OCI-LY7 (cell line): Measurements from ENCODE around the gene DDX56. TPM values are rescaled to one million over a fixed set of nuclear protein-coding genes. Genes with fewer than 3 reads are reported as not detected.
A peak's percentile ranks its signal among the peaks of the same experiment; 100 is the strongest.

Source experiments
- Bru-seq: library from RNA; stranded (reverse); fragments of 400-500 nt; gene quantifications from one replicate; lab custom pipeline; 2021; lab: Mats Ljungman, UMichigan
- BruChase-seq, 2 experiments: library from RNA; stranded (reverse); fragments of 400-500 nt; gene quantifications; one replicate each; lab custom pipeline; 2021; lab: Mats Ljungman, UMichigan
- BruUV-seq: library from RNA; stranded (reverse); fragments of 400-500 nt; replicated peaks from 2 replicates; lab custom pipeline; 2021; lab: Mats Ljungman, UMichigan
- CTCF ChIA-PET: fragments of 300-600 bp; sonication (Branson Sonifier 250); formaldehyde crosslinking; loops from one replicate; lab custom pipeline; 2022; ENCODE audit warnings: antibody characterized with exemption; ENCODE audit not compliant: unreplicated experiment; lab: Charles Lee
- POLR2A ChIA-PET: fragments of 300-600 bp; sonication (Branson Sonifier 250); formaldehyde crosslinking; loops from one replicate; lab custom pipeline; 2022; ENCODE audit warnings: antibody characterized with exemption; lab: Charles Lee
- DNase-seq: peaks from one replicate; pipeline ENCODE4 v3.0.0-alpha.2; 2015; ENCODE audit warnings: low spot score
- H2AFZ ChIP-seq: fragments of 200-600 bp; sonication (generic), shearing (Covaris generic); 2 replicates; pipeline ENCODE4 v1.6.1; 2014; ENCODE audit warnings: mild to moderate bottlenecking, antibody characterized with exemption, low read length, moderate library complexity
- H3K27ac ChIP-seq: fragments of 200-600 bp; sonication (generic); 2 replicates; pipeline ENCODE4 v1.5.1; 2014; ENCODE audit warnings: mixed run types, low read depth, mild to moderate bottlenecking, moderate library complexity, low read length, inconsistent platforms; ENCODE audit not compliant: poor library complexity, severe bottlenecking
- H3K36me3 ChIP-seq: fragments of 200-600 bp; sonication (generic); 2 replicates; pipeline ENCODE4 v1.6.1; 2014; ENCODE audit warnings: mild to moderate bottlenecking, antibody characterized with exemption, low read length, moderate library complexity, mixed read lengths; ENCODE audit not compliant: insufficient read depth
- H3K4me1 ChIP-seq: fragments of 200-600 bp; sonication (generic); 2 replicates; pipeline ENCODE4 v1.5.1; 2014; ENCODE audit warnings: mild to moderate bottlenecking, low read length; ENCODE audit not compliant: insufficient read depth, poor library complexity, severe bottlenecking
- H3K4me2 ChIP-seq: fragments of 200-600 bp; sonication (generic); 2 replicates; pipeline ENCODE4 v1.6.1; 2014; ENCODE audit warnings: mild to moderate bottlenecking, low read length
- H3K4me3 ChIP-seq: fragments of 200-600 bp; sonication (generic); 2 replicates; pipeline ENCODE4 v1.5.1; 2014; ENCODE audit warnings: mild to moderate bottlenecking, low read depth, low read length; ENCODE audit not compliant: poor library complexity, severe bottlenecking
- H3K79me2 ChIP-seq: fragments of 200-600 bp; sonication (generic); 2 replicates; pipeline ENCODE4 v1.6.1; 2016; ENCODE audit warnings: low read depth, mild to moderate bottlenecking, low read length, moderate library complexity, mixed read lengths; ENCODE audit not compliant: insufficient read depth
- H3K9me2 ChIP-seq: fragments of 200-600 bp; sonication (generic); 2 replicates; pipeline ENCODE4 v1.6.1; 2016; ENCODE audit warnings: mild to moderate bottlenecking, low read length, mixed read lengths; ENCODE audit not compliant: insufficient read depth
- H3K9me3 ChIP-seq: fragments of 200-600 bp; sonication (generic); 2 replicates; pipeline ENCODE4 v1.6.1; 2014; ENCODE audit warnings: mild to moderate bottlenecking, mixed run types, low read length, mixed read lengths
- H4K20me1 ChIP-seq: fragments of 200-600 bp; sonication (generic); 2 replicates; pipeline ENCODE4 v1.6.1; 2014; ENCODE audit warnings: mild to moderate bottlenecking, antibody characterized with exemption, low read length, moderate library complexity, mixed read lengths; ENCODE audit not compliant: insufficient read depth
- CTCF ChIP-seq: fragments of 200-600 bp; sonication (generic); conservative IDR thresholded peaks from 2 replicates; pipeline ENCODE4 v1.5.1; 2014; ENCODE audit warnings: mild to moderate bottlenecking, antibody characterized with exemption, low read length, moderate library complexity, mixed read lengths
- EZH2phosphoT487 ChIP-seq: fragments of 200-600 bp; sonication (generic); IDR thresholded peaks from 2 replicates; pipeline ENCODE4 v1.6.1; 2018; ENCODE audit warnings: low read depth, borderline replicate concordance, mild to moderate bottlenecking, mixed run types, antibody characterized with exemption, low read length, moderate library complexity, mixed read lengths
- intact Hi-C: fragments of 100-400 bp; cut with micrococcal nuclease; formaldehyde crosslinking; loops from one replicate; pipeline ENCODE4 v1.10.0; 2022; ENCODE audit not compliant: unreplicated experiment
- long read RNA-seq: library from polyadenylated mRNA; stranded (forward); transcript quantifications from one replicate; pipeline ENCODE4 v2.0.0, GENCODE V29; 2022
- total RNA-seq, 2 experiments: library from RNA; depleted of rRNA in 1 of 2; stranded (reverse); fragments of >200 nt in 1 of 2; shearing (Covaris generic) in 1 of 2; gene quantifications; 2 replicates each; pipeline ENCODE4 v1.2.3, GENCODE V29; 2014 to 2022

DDX56 gene
- total RNA-seq (2014; rRNA removed; shearing (Covaris generic)): 69.2 and 89.2 TPM in 2 replicates
- 78.6 and 95.4 TPM in 2 replicates for total RNA-seq (2022)
- Bru-seq, nascent RNA: percentile 82 among the genes with signal in this experiment
- percentile 93 among the genes with signal in this experiment for BruChase-seq, experiment 1, labeled RNA remaining after a 6-hour chase
- percentile 92 among the genes with signal in this experiment for BruChase-seq, experiment 2, labeled RNA remaining after a 2-hour chase
- long read RNA-seq, transcript DDX56-206 (14 exons, 1,853 nt): minor isoform, 6 of 148 reads
- long read RNA-seq, transcript DDX56-201 (14 exons, 2,336 nt): major isoform, 104 of 148 reads
- long read RNA-seq, partial matches to known transcripts: 5 of 148 reads
- long read RNA-seq, other reads (novel, unspliced or antisense): 28 of 148 reads

GRCh38 chr7:44573464-44574286 is at the start of gene DDX56:
DDX56 (minus strand) TSS chr7:44573908; CDS start chr7:44573895, 13 bp downstream.
- ChIA-PET POLR2A (interaction anchor here (0.6 to 2.6 kb wide), 13 partner anchors 8 to 232 kb away, joined by 3 to 16 read pairs (median 4); partner anchors contain the start of genes NUDCD3 and TMED4), CTCF (interaction anchor here (0.6 kb wide), 1 partner anchor 35 kb away, joined by 3 read pairs; no protein-coding TSS in a partner anchor)
- H3K79me2 ChIP-seq: peaks cover 26% of the 10 kb centered on the region
- H3K27ac ChIP-seq: peak within 1 kb of the TSS; percentile 46
- intact Hi-C loops: no loop called here
- H3K4me1 ChIP-seq: peaks cover 22% of the 10 kb centered on the region
- H3K9me3 ChIP-seq: no peaks in the 10 kb centered on the region
- H2AFZ ChIP-seq: peak within 1 kb of the TSS; percentile 39; the same call in 1 of the 2 replicates
- TF ChIP-seq EZH2phosphoT487 (no peak), CTCF (no peak)
- no TSS peak for BruUV-seq
- H3K4me3 ChIP-seq: peak within 1 kb of the TSS; percentile 95
- peaks cover 64% of the 10 kb centered on the region for H3K36me3 ChIP-seq
- H4K20me1 ChIP-seq: no peaks in the 10 kb centered on the region
- peak within 1 kb of the TSS; percentile 83 for H3K4me2 ChIP-seq
- H3K9me2 ChIP-seq: no peaks in the 10 kb centered on the region
- DNase-seq: peak; percentile 97

- intact Hi-C loops: no loop called here
- no peak for DNase-seq
Observed at GRCh38 chr7:44622342-44623151, 48.8 kb upstream of the DDX56 start.

More at GRCh38 chr7:44622342-44623151, 48.8 kb upstream of the DDX56 start:
- Histone ChIP-seq H3K36me3 (peaks cover 63% of the 10 kb centered on the region), H3K79me2 (peaks cover 71% of the 10 kb centered on the region), H3K9me3 (no peaks in the 10 kb centered on the region), H3K27ac (no peak overlapping the region), H4K20me1 (no peaks in the 10 kb centered on the region), H3K4me2 (no peak overlapping the region), H3K4me1 (no peaks in the 10 kb centered on the region), H2AFZ (no peak overlapping the region), H3K9me2 (no peaks in the 10 kb centered on the region), H3K4me3 (no peak overlapping the region)
- POLR2A ChIA-PET: no interaction called here
- no peak for TF ChIP-seq EZH2phosphoT487
- no peak for TF ChIP-seq CTCF
- BruUV-seq: no TSS peak
- CTCF ChIA-PET: no interaction called here
